HepG2 (cell line): ENCODE measurements around the gene GPR162. TPM values are rescaled to one million over a fixed set of nuclear protein-coding genes. Genes with fewer than 3 reads are reported as not detected.

ENCODE experiments used
- ADNP ChIP-seq: sonication (generic); formaldehyde crosslinking; IDR thresholded peaks from 2 replicates; pipeline ENCODE4 v1.4.0; 2020; ENCODE audit warnings: missing genetic modification reagents
- CEBPB ChIP-seq: IDR thresholded peaks from 2 replicates; pipeline ENCODE4 v1.6.1; 2011; ENCODE audit warnings: low read depth, low read length, improper control_type of control experiment, borderline replicate concordance
- CEBPG ChIP-seq: IDR thresholded peaks from 2 replicates; pipeline ENCODE4 v1.6.1; 2016
- FOXM1 ChIP-seq: sonication (generic); formaldehyde crosslinking; IDR thresholded peaks from 2 replicates; pipeline ENCODE4 v1.5.0; 2020; ENCODE audit warnings: missing genetic modification reagents
- FOXP1 ChIP-seq, 2 experiments: fragments of 450-650 bp in 1 of 2; IDR thresholded peaks; 2 replicates each; pipeline ENCODE4 v1.6.1; 2017 to 2018; ENCODE audit warnings: antibody characterized with exemption in 1 of 2
- HNRNPH1 ChIP-seq: fragments of 200-400 bp; formaldehyde crosslinking; optimal IDR thresholded peaks from 2 replicates; pipeline ENCODE3; 2017; ENCODE audit warnings: mild to moderate bottlenecking, low read depth, low read length
- KAT8 ChIP-seq: IDR thresholded peaks from 2 replicates; pipeline ENCODE4 v1.6.1; 2016; ENCODE audit warnings: missing genetic modification reagents, missing compliant biosample characterization
- KLF15 ChIP-seq: sonication (generic); formaldehyde crosslinking; IDR thresholded peaks from 2 replicates; pipeline ENCODE4 v1.8.1; 2023; ENCODE audit warnings: borderline replicate concordance, mild to moderate bottlenecking, inconsistent platforms, missing genetic modification reagents, mixed read lengths
- KLF6 ChIP-seq: IDR thresholded peaks from 2 replicates; pipeline ENCODE4 v1.8.0; 2016; ENCODE audit warnings: missing biosample characterization, missing genetic modification reagents
- MXD4 ChIP-seq: IDR thresholded peaks from 2 replicates; pipeline ENCODE4 v1.6.1; 2016; ENCODE audit warnings: mild to moderate bottlenecking, missing biosample characterization, missing genetic modification reagents
- NCOA2 ChIP-seq: sonication (generic); formaldehyde crosslinking; IDR thresholded peaks from 2 replicates; pipeline ENCODE4 v1.8.0; 2022; ENCODE audit warnings: inconsistent platforms
- NFE2L2 ChIP-seq: fragments of 150-350 bp; IDR thresholded peaks from 2 replicates; pipeline ENCODE4 v1.6.1; 2014; ENCODE audit warnings: low read length
- NFYC ChIP-seq: IDR thresholded peaks from 2 replicates; pipeline ENCODE4 v1.6.1; 2016; ENCODE audit warnings: missing genetic modification reagents, missing compliant biosample characterization
- NKX3-1 ChIP-seq: sonication (generic); formaldehyde crosslinking; IDR thresholded peaks from 2 replicates; pipeline ENCODE4 v1.5.0; 2020; ENCODE audit warnings: missing genetic modification reagents
- REPIN1 ChIP-seq: sonication (generic); formaldehyde crosslinking; IDR thresholded peaks from 2 replicates; pipeline ENCODE4 v1.8.0; 2022; ENCODE audit warnings: missing genetic modification reagents, low read depth, mild to moderate bottlenecking, borderline replicate concordance
- REXO4 ChIP-seq: sonication (generic); formaldehyde crosslinking; IDR thresholded peaks from 2 replicates; pipeline ENCODE4 v1.8.0; 2022; ENCODE audit warnings: missing genetic modification reagents, mild to moderate bottlenecking, borderline replicate concordance
- SAP130 ChIP-seq: IDR thresholded peaks from 2 replicates; pipeline ENCODE4 v1.6.1; 2016; ENCODE audit warnings: low read depth
- SRY ChIP-seq: sonication (generic); formaldehyde crosslinking; IDR thresholded peaks from 2 replicates; pipeline ENCODE4 v1.8.0; 2022; ENCODE audit warnings: mild to moderate bottlenecking, missing genetic modification reagents
- U2AF1 ChIP-seq: fragments of 200-400 bp; formaldehyde crosslinking; optimal IDR thresholded peaks from 2 replicates; pipeline ENCODE3; 2017; ENCODE audit warnings: mild to moderate bottlenecking, low read depth, low read length
- ZNF253 ChIP-seq: sonication (generic); formaldehyde crosslinking; IDR thresholded peaks from 2 replicates; pipeline ENCODE4 v1.8.0; 2022; ENCODE audit warnings: mild to moderate bottlenecking, missing genetic modification reagents, borderline replicate concordance
- ZNF33B ChIP-seq: sonication (generic); formaldehyde crosslinking; IDR thresholded peaks from 2 replicates; pipeline ENCODE4 v1.5.1; 2020; ENCODE audit warnings: mild to moderate bottlenecking, missing genetic modification reagents
- ZNF543 ChIP-seq: sonication (generic); formaldehyde crosslinking; IDR thresholded peaks from 2 replicates; pipeline ENCODE4 v1.4.0; 2020; ENCODE audit warnings: mild to moderate bottlenecking, missing genetic modification reagents
- ZNF550 ChIP-seq: sonication (generic); formaldehyde crosslinking; IDR thresholded peaks from 2 replicates; pipeline ENCODE4 v1.4.0; 2020; ENCODE audit warnings: mild to moderate bottlenecking, missing genetic modification reagents, borderline replicate concordance
- ZNF629 ChIP-seq: sonication (generic); formaldehyde crosslinking; conservative IDR thresholded peaks from 2 replicates; pipeline ENCODE4 v1.5.0; 2020; ENCODE audit warnings: missing genetic modification reagents
- ZNF652 ChIP-seq: IDR thresholded peaks from 2 replicates; pipeline ENCODE4 v1.6.1; 2016; ENCODE audit warnings: low read depth, borderline replicate concordance
- ZNF788 ChIP-seq: sonication (generic); formaldehyde crosslinking; IDR thresholded peaks from 2 replicates; pipeline ENCODE4 v1.5.0; 2020; ENCODE audit warnings: mild to moderate bottlenecking, missing genetic modification reagents, borderline replicate concordance
- polyA plus RNA-seq, 8 experiments: library from polyadenylated mRNA; depleted of rRNA in 3 of 8; stranded (reverse) in 7 of 8; unstranded in 1 of 8; fragments of >200 nt; fragmentation: Illumina TruSeq in 4 of 8; extraction: Trizol in 4 of 8; gene quantifications; 2 replicates each; pipeline versions ENCODE4 v1.2.1 to v1.2.3, GENCODE V29; 2011 to 2016; ENCODE audit warnings: low read depth in 4 of 8, missing spikeins in 1 of 8, mixed read lengths in 1 of 8; ENCODE audit not compliant: insufficient read depth in 1 of 8
- total RNA-seq, 5 experiments: library from RNA; depleted of rRNA; stranded (reverse); fragments of >200 nt; fragmentation: Illumina TruSeq; extraction: Trizol; gene quantifications; 2 replicates each; pipeline ENCODE4 v1.2.3, GENCODE V29; 2016; ENCODE audit warnings: low read depth in 1 of 5
- TF ChIP-seq, protein P1 (sequence below): sonication (generic); formaldehyde crosslinking; IDR thresholded peaks from 2 replicates; pipeline ENCODE4 v1.5.0; 2020; ENCODE audit warnings: missing genetic modification reagents
- TF ChIP-seq, protein P2 (sequence below): sonication (generic); formaldehyde crosslinking; IDR thresholded peaks from 2 replicates; pipeline ENCODE4 v1.4.0; 2020; ENCODE audit warnings: missing genetic modification reagents
- TF ChIP-seq, protein P3 (sequence below): sonication (generic); formaldehyde crosslinking; IDR thresholded peaks from 2 replicates; pipeline ENCODE4 v1.9.0; 2022; ENCODE audit warnings: low read depth, missing genetic modification reagents
- TF ChIP-seq, protein P4 (sequence below): sonication (generic); formaldehyde crosslinking; IDR thresholded peaks from 2 replicates; pipeline ENCODE4 v1.4.0; 2020; ENCODE audit warnings: mild to moderate bottlenecking, missing genetic modification reagents
- TF ChIP-seq, protein P5 (sequence below): sonication (generic); formaldehyde crosslinking; IDR thresholded peaks from 2 replicates; pipeline ENCODE4 v1.8.0; 2022; ENCODE audit warnings: missing genetic modification reagents, low read depth, mild to moderate bottlenecking, borderline replicate concordance

Gene GPR162
- total and polyA plus RNA-seq, 2 of the 13 experiments (the other 11 are each of a cell fraction or from before 2014, with no cell fraction given) = 0.08 TPM; not detected in 1

DNA sequence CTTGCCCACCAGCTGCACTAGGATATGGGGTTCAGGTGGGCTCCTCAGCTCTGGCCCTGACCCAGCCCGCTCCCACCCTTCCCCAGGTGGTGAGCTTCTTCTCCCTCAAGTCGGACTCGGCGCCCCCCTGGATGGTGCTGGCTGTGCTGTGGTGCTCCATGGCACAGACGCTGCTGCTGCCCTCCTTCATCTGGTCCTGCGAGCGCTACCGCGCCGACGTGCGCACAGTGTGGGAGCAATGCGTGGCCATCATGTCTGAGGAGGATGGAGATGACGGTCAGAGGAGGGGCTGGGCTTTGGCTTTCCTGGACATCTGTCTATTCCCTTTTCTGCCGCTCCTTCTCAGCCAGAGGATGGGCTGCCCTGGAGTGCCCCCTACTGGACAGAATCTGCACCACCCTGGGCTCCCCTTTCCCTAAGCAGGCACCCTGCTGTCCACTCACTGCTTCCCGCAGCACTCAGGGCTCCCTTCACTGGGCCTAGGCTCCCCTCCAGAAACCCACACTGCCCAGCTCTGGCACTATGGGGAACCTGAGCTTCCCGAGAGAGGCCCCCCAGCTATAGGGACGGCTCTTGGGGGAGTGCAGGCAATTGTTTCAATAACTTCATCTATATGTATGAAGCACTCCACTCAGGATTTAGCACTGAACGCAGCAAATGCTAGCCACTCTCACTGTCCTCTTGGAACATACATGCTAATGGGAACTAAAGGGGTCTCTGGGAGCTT lies 3.9 kb downstream of the GPR162 start (continued):
- no peak for TF ChIP-seq ZNF550
- TF ChIP-seq NKX3-1 (CRISPR knock-in tag) = no peak
- TF ChIP-seq ZNF543 (CRISPR knock-in tag) = no peak
- TF ChIP-seq SRY = no peak
- TF ChIP-seq, protein P1, sequence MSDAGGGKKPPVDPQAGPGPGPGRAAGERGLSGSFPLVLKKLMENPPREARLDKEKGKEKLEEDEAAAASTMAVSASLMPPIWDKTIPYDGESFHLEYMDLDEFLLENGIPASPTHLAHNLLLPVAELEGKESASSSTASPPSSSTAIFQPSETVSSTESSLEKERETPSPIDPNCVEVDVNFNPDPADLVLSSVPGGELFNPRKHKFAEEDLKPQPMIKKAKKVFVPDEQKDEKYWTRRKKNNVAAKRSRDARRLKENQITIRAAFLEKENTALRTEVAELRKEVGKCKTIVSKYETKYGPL (CRISPR knock-in tag) = no peak
- TF ChIP-seq, protein P2, sequence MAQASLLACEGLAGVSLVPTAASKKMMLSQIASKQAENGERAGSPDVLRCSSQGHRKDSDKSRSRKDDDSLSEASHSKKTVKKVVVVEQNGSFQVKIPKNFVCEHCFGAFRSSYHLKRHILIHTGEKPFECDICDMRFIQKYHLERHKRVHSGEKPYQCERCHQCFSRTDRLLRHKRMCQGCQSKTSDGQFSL (CRISPR knock-in tag) = no peak
- TF ChIP-seq ZNF788 = no peak
- no peak for TF ChIP-seq NCOA2
- no peak for TF ChIP-seq U2AF1
- no peak for TF ChIP-seq NFE2L2
- TF ChIP-seq REPIN1 (CRISPR knock-in tag) = peak; percentile 68; the same call in 1 of the 2 replicates
- TF ChIP-seq, protein P3, sequence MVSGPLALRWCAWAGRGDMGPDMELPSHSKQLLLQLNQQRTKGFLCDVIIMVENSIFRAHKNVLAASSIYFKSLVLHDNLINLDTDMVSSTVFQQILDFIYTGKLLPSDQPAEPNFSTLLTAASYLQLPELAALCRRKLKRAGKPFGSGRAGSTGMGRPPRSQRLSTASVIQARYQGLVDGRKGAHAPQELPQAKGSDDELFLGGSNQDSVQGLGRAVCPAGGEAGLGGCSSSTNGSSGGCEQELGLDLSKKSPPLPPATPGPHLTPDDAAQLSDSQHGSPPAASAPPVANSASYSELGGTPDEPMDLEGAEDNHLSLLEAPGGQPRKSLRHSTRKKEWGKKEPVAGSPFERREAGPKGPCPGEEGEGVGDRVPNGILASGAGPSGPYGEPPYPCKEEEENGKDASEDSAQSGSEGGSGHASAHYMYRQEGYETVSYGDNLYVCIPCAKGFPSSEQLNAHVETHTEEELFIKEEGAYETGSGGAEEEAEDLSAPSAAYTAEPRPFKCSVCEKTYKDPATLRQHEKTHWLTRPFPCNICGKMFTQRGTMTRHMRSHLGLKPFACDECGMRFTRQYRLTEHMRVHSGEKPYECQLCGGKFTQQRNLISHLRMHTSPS (CRISPR knock-in tag) = no peak
- TF ChIP-seq, protein P4, sequence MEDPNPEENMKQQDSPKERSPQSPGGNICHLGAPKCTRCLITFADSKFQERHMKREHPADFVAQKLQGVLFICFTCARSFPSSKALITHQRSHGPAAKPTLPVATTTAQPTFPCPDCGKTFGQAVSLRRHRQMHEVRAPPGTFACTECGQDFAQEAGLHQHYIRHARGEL (CRISPR knock-in tag) = no peak
- TF ChIP-seq SAP130 (CRISPR knock-in tag) = peak; percentile 44; the same call in 1 of the 2 replicates
- TF ChIP-seq FOXM1 (CRISPR knock-in tag) = no peak
- no peak for TF ChIP-seq FOXP1 (IDR thresholded peaks at IDR 0.05)
- TF ChIP-seq FOXP1 (CRISPR knock-in tag; IDR thresholded peaks at IDR 0.05) = no peak
- no peak for TF ChIP-seq REXO4 (CRISPR knock-in tag)
- TF ChIP-seq ZNF629 (CRISPR knock-in tag) = no peak
- no peak for TF ChIP-seq KLF15
- 0 out of 2 replicates have a peak, but pooled peaks have one; percentile 28 for TF ChIP-seq KAT8 (CRISPR knock-in tag)
- TF ChIP-seq NFYC (CRISPR knock-in tag) = no peak
- no peak for TF ChIP-seq KLF6 (CRISPR knock-in tag)
- TF ChIP-seq, protein P5, sequence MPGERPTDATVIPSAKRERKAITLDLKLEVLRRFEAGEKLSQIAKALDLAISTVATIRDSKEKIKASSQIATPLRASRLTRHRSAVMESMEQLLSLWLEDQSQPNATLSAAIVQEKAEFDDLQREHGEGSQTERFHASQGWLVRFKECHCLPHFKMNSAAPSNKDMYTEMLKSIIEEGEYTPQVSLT = no peak
- TF ChIP-seq MXD4 (CRISPR knock-in tag) = no peak
- TF ChIP-seq ZNF33B = no peak
- TF ChIP-seq ZNF652 (CRISPR knock-in tag) = no peak
- TF ChIP-seq CEBPG (CRISPR knock-in tag) = no peak
- no peak for TF ChIP-seq ADNP (CRISPR knock-in tag)
- no peak for TF ChIP-seq ZNF253 (CRISPR knock-in tag)
- no peak for TF ChIP-seq CEBPB
- no peak for TF ChIP-seq HNRNPH1
